ENCODE data around the gene AHDC1.
"Not testable (repeated sequence)": the region's sequence is repeated elsewhere in the genome, so short reads cannot be mapped to it uniquely, and the experiment has no call there.

Gene AHDC1

DNA sequence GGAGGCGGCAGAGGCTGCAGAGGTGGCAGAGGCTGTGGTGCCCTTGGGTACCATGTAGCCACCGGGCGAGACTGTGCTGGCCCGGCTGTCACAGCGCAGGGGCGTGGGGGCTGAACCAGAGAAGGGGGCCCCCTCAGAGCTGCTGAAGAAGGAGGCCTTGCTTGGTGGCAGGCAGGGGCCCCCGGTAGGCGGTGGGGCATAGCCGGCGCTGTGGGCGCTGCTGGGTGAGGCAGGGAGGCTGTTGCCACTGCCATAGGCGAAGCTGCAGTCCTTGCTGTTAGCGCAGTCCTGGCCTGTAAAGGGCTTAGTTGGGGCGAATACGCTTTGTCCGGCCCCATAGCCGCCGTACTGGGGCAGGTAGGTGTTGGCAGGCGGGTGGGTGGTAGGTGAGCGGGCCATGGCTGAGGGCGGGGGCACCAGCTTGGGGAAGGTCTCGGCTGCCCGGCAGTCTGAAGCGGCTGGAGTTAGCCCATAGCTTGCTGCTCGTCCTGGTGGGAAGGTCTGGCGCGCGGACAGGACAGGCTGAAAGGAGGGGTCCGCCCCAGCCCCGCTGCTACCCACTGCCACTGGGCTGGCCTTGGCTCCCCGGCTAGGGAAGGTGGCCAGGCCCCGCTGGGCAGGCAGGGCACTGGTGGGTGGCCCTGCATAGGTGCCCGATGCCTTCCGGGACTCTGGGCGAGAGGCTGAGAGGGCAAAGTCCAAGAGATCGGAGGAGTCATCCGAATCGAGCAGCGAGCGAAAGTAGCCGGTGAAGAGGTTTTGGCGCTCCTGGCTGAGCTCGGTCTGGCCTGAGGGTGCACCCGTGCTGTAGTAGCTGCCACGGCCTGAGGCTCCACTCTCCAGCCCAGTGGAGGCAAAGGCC lies 54.9 kb downstream of the AHDC1 start:
- Mint-ChIP-seq H3K27ac (no peak overlapping the region), H3K36me3 (peaks cover 19 to 29% of the 10 kb centered on the region in 2 donors), H3K9me3 (no peaks in the 10 kb centered on the region), H3K27me3 (no peaks in the 10 kb centered on the region), H3K4me3 (no peak overlapping the region), H3K4me1 (peaks cover 1 to 8% of the 10 kb centered on the region in 2 donors)
- DNase-seq = no peak
- no peak for ATAC-seq (replicated peaks)

DNA sequence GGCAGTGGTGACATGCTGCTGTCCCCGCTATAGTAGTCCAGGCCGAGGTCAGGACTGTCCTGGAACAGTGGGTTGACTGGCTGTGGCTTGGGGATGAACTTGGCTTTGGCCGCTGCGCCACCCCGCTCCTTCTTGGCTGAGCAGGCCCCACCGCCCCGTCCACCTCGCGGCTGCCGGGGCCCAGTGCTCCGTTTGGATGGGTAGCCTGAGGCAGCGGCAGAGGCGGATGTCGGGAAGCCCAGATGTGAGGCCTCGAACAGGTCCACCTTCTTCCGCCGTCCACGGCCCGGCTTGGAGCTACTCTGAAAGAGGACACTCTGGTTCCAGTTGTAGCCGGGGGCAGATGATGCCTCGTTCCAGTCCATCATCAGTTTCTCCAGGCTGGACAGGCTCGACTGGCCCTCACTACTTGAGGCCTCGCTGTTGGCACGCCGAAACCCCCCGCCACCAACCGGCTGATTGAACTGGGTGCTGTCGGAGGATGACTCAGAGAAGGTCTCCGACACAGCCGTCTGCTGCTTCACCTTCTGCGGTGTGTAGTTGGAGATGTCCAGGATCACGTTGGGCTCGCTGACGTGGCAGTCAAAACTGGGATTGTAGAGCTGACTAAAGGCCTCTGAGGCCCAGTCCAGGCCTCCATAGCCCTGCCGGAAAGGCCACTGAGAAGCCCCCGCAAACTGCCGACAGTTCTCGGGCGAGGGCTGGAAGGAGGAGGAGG lies 55.6 kb downstream of the AHDC1 start:
- Mint-ChIP-seq H3K27me3 (no peaks in the 10 kb centered on the region), H3K27ac (peak overlapping the region; percentile 47), H3K36me3 (peaks cover 19 to 29% of the 10 kb centered on the region in 2 donors), H3K4me3 (no peak overlapping the region), H3K4me1 (peaks cover 2 to 6% of the 10 kb centered on the region in 2 donors), H3K9me3 (no peaks in the 10 kb centered on the region)
- no peak for ATAC-seq (replicated peaks)
- no peak for DNase-seq

GRCh38 chr1:27547220-27548116 lies 56.5 kb downstream of the AHDC1 start:
- DNase-seq (no peak), ATAC-seq (replicated peaks) (no peak)
- Mint-ChIP-seq H3K36me3 (peaks cover 21 to 31% of the 10 kb centered on the region in 2 donors), H3K9me3 (no peaks in the 10 kb centered on the region), H3K4me3 (no peak overlapping the region), H3K27ac (peak overlapping the region; percentile 47), H3K27me3 (no peaks in the 10 kb centered on the region), H3K4me1 (peaks cover 6% of the 10 kb centered on the region in 2 donors)

GRCh38 chr1:27545876-27546275 lies 58.1 kb downstream of the AHDC1 start:
- DNase-seq (no peak), ATAC-seq (replicated peaks) (no peak)
- Mint-ChIP-seq H3K4me1 (peaks cover 6% of the 10 kb centered on the region in 2 donors), H3K27me3 (no peaks in the 10 kb centered on the region), H3K9me3 (no peaks in the 10 kb centered on the region), H3K4me3 (no peak overlapping the region), H3K36me3 (peaks cover 15 to 28% of the 10 kb centered on the region in 2 donors), H3K27ac (no peak overlapping the region)

DNA sequence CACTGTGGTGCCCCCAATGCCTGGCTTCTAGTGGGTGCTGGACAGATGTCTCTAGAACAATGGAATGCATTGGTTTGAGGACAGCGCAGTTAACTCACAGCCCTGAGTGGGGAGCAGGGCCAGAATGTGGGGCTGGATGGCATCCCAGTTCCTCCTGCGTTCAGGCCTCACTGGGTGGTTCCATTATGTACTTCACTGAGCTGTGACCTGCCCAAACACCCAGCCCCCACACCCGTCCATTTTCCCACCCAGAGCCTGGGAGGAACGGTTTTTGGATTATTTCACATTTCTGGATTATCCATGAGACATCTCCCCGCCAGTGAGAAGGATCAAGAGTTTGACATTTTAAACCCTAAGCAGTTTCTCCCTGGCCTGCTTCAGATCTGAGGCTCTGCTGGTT lies 58.7 kb downstream of the AHDC1 start:
- peaks cover 16 to 33% of the 10 kb centered on the region in 2 donors for H3K36me3 Mint-ChIP-seq
- H3K4me1 Mint-ChIP-seq = peaks cover 6 to 9% of the 10 kb centered on the region in 2 donors
- DNase-seq (no peak), ATAC-seq (replicated peaks) (no peak)
- H3K27ac Mint-ChIP-seq = no peak overlapping the region
- H3K9me3 Mint-ChIP-seq = no peaks in the 10 kb centered on the region
- H3K27me3 Mint-ChIP-seq = no peaks in the 10 kb centered on the region
- H3K4me3 Mint-ChIP-seq = no peak overlapping the region

DNA sequence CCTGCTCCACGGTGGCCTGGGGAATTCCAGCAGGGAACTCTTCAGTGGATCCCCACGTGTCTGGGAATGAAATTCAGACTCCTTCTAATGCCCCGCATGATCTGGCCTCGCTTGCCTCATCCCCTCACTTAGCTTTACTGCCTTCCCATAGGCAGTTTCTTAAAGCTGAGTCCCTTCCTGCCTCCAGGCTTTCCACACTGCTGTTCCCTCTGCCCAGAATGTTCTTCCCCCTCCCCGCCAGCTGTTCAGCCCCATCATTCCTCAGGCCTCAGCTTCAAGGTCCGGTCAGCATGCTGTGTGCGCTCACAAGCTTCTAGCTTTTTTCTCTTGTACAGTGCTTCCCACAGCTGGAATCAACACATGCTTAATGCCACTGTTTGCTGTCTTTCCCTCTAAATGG lies 59.1 kb downstream of the AHDC1 start:
- no peak for ATAC-seq (replicated peaks)
- Mint-ChIP-seq H3K36me3 (peaks cover 18 to 34% of the 10 kb centered on the region in 2 donors), H3K4me1 (peaks cover 6 to 11% of the 10 kb centered on the region in 2 donors), H3K9me3 (no peaks in the 10 kb centered on the region), H3K4me3 (no peak overlapping the region), H3K27me3 (no peaks in the 10 kb centered on the region), H3K27ac (no peak overlapping the region)
- no peak for DNase-seq

GRCh38 chr1:27543284-27543683 lies 60.7 kb downstream of the AHDC1 start:
- ATAC-seq (replicated peaks) (no peak), DNase-seq (no peak)
- H3K4me1 Mint-ChIP-seq = peaks cover 6 to 13% of the 10 kb centered on the region in 2 donors
- H3K4me3 Mint-ChIP-seq = no peak overlapping the region
- peak overlapping the region; percentile 27 for H3K27ac Mint-ChIP-seq
- no peaks in the 10 kb centered on the region for H3K27me3 Mint-ChIP-seq
- no peaks in the 10 kb centered on the region for H3K9me3 Mint-ChIP-seq
- H3K36me3 Mint-ChIP-seq = peaks cover 14 to 32% of the 10 kb centered on the region in 2 donors

DNA sequence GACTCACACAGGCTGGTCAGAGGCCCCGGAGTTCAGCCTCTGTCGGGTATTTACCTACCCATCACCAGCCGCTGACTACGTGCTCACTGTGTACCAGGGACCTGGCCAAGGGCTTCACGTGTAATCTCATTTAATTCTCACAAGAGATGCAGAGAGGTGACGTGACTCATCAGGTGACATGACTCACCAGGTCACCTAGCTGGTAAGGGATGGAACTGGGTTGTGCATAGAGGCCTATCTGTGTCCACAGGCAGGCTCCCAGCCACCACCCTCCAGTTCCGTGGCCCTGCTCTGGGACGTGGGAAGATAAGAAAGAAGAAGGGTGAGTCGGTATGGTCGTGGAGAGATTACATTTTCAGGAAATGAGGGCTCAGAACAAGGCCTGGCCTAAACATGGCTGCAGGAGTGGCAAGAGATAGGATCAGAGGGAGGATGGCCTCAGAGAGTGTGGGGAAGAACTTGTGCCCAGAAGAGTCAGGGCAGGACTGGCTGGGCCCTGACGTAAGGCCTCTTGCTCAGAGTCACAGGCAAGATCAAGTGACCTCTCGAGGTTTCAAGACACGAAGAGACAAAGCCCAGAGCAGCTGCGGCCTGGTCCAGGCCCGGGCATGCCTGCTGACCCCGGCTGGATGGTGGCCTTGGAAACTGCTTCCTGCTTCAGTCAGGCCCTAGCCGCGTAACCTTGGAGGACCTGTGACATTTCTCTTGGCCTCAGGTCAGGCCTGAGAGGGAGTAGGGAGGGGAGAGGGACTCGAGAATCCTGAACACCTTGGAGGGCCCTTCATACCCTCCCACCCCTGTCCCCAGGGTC lies 61.3 kb downstream of the AHDC1 start:
- Mint-ChIP-seq H3K4me1 (peaks cover 6 to 13% of the 10 kb centered on the region in 2 donors), H3K9me3 (no peaks in the 10 kb centered on the region), H3K4me3 (no peak overlapping the region), H3K27me3 (no peaks in the 10 kb centered on the region), H3K36me3 (peaks cover 14 to 32% of the 10 kb centered on the region in 2 donors), H3K27ac (peak overlapping the region; percentile 2)
- no peak for DNase-seq
- ATAC-seq (replicated peaks) = peak; percentile 25 to 58

- H3K27ac Mint-ChIP-seq = peak overlapping the region; percentile 4
- no peaks in the 10 kb centered on the region for H3K9me3 Mint-ChIP-seq
- H3K36me3 Mint-ChIP-seq = peaks cover 11 to 25% of the 10 kb centered on the region in 2 donors
- H3K4me1 Mint-ChIP-seq = peaks cover 0 to 13% of the 10 kb centered on the region in 2 donors
- DNase-seq (no peak), ATAC-seq (replicated peaks) (no peak)
- no peaks in the 10 kb centered on the region for H3K27me3 Mint-ChIP-seq
- no peak overlapping the region for H3K4me3 Mint-ChIP-seq
These were observed 63.8 kb downstream of the AHDC1 start for GRCh38 chr1:27539901-27540861.

- no peak overlapping the region for H3K27ac Mint-ChIP-seq
- H3K9me3 Mint-ChIP-seq = no peaks in the 10 kb centered on the region
- H3K4me3 Mint-ChIP-seq = no peak overlapping the region
- peaks cover 0 to 13% of the 10 kb centered on the region in 2 donors for H3K4me1 Mint-ChIP-seq
- peaks cover 12 to 23% of the 10 kb centered on the region in 2 donors for H3K36me3 Mint-ChIP-seq
- no peaks in the 10 kb centered on the region for H3K27me3 Mint-ChIP-seq
- ATAC-seq (replicated peaks) (no peak), DNase-seq (no peak)
These were observed 65.2 kb downstream of the AHDC1 start for GRCh38 chr1:27538793-27539192.

GRCh38 chr1:27538305-27538676 lies 65.7 kb downstream of the AHDC1 start:
- not testable (repeated sequence) for ATAC-seq (replicated peaks); DNase-seq; H3K4me3 Mint-ChIP-seq; H3K27ac Mint-ChIP-seq; H3K27me3 Mint-ChIP-seq; H3K9me3 Mint-ChIP-seq
- H3K4me1 Mint-ChIP-seq = peaks cover 0 to 11% of the 10 kb centered on the region in 2 donors
- H3K36me3 Mint-ChIP-seq = peaks cover 17 to 26% of the 10 kb centered on the region in 2 donors

DNA sequence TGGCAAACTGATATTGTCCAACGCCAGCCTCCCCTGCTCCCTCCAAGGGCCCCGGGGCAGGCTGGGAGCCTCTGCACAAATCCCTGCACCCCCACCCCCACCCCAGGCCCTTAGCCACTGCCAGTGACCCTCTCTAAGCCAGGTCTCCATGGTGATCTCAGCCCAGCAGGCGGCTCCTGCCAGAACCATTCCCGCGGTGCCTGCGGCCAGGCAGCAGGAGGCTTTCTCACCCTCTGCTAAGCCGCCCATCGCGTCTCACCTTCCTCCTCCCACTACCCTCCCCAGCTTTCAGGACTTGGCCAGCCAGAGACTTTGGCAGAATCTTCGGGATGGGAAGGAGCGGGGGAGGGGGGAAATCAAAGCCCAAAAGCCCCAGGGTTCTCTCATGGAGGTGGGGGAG lies 67.2 kb downstream of the AHDC1 start:
- peaks cover 24 to 29% of the 10 kb centered on the region in 2 donors for H3K36me3 Mint-ChIP-seq
- H3K27me3 Mint-ChIP-seq = no peaks in the 10 kb centered on the region
- H3K4me3 Mint-ChIP-seq = no peak overlapping the region
- no peak overlapping the region for H3K27ac Mint-ChIP-seq
- peaks cover 0 to 10% of the 10 kb centered on the region in 2 donors for H3K4me1 Mint-ChIP-seq
- DNase-seq (no peak), ATAC-seq (replicated peaks) (no peak)
- no peaks in the 10 kb centered on the region for H3K9me3 Mint-ChIP-seq
